T-helper 17 cell (primary cell): ENCODE measurements around the gene TKT. TPM values are rescaled to one million over a fixed set of nuclear protein-coding genes. Genes with fewer than 3 reads are reported as not detected.
A peak's percentile ranks its signal among the peaks of the same experiment; 100 is the strongest.
"Not testable (repeated sequence)": the region's sequence is repeated elsewhere in the genome, so short reads cannot be mapped to it uniquely, and the experiment has no call there.

Experiments
- ATAC-seq: fragments of 150-1000 bp; cut with Tn5 transposase; 2 replicates; pipeline ENCODE4 v1.10.0; 2021; ENCODE audit warnings: mild to moderate bottlenecking, moderate library complexity
- DNase-seq, 3 donors: peaks; one replicate each; pipeline versions ENCODE4 v3.0.0 to v3.0.0-alpha.2; 2020 to 2021
- H3K9me3 ChIP-seq: one replicate; pipeline ENCODE4 v1.7.0; 2013; ENCODE audit warnings: low read length, mild to moderate bottlenecking; ENCODE audit not compliant: control insufficient read depth, poor library complexity, severe bottlenecking
- H3K27ac Mint-ChIP-seq: one replicate; pipeline ENCODE4 v1.8.0; 2022; ENCODE audit warnings: mild to moderate bottlenecking, moderate library complexity, mixed read lengths
- H3K27me3 Mint-ChIP-seq: one replicate; pipeline ENCODE4 v1.8.0; 2022; ENCODE audit warnings: mixed read lengths
- H3K36me3 Mint-ChIP-seq: one replicate; pipeline ENCODE4 v1.8.0; 2022; ENCODE audit warnings: low read depth, mixed read lengths
- H3K4me1 Mint-ChIP-seq: one replicate; pipeline ENCODE4 v1.8.0; 2022; ENCODE audit warnings: mild to moderate bottlenecking, mixed read lengths
- H3K4me3 Mint-ChIP-seq: one replicate; pipeline ENCODE4 v1.8.0; 2022; ENCODE audit warnings: mild to moderate bottlenecking, moderate library complexity, mixed read lengths
- total RNA-seq, 4 donors: library from RNA in 2 of 4; stranded (reverse) in 2 of 4; gene quantifications; one replicate each; pipeline ENCODE4 v1.2.3 and lab custom pipeline; 2022 to 2026

The TKT gene
- total RNA-seq, 2 donors from 2014 or later, result 105 to 109 TPM

- ATAC-seq (peak; percentile 30), DNase-seq (no peak)
- Mint-ChIP-seq H3K36me3 (no peaks in the 10 kb centered on the region), H3K4me3 (no peak overlapping the region), H3K27me3 (no peaks in the 10 kb centered on the region), H3K4me1 (peaks cover 6% of the 10 kb centered on the region), H3K27ac (peak overlapping the region; percentile 61)
- H3K9me3 ChIP-seq, result no peaks in the 10 kb centered on the region
These were observed 19.2 kb upstream of the TKT start for GRCh38 chr3:53274938-53275605.

GRCh38 chr3:53273146-53273670, 17.4 kb upstream of the TKT start:
- Mint-ChIP-seq H3K4me1 (peaks cover 7% of the 10 kb centered on the region), H3K27ac (no peak overlapping the region), H3K4me3 (no peak overlapping the region), H3K27me3 (no peaks in the 10 kb centered on the region), H3K36me3 (no peaks in the 10 kb centered on the region)
- ATAC-seq, result no peak
- DNase-seq, result no peak
- H3K9me3 ChIP-seq, result no peaks in the 10 kb centered on the region

GRCh38 chr3:53269888-53270880, 14.4 kb upstream of the TKT start:
- H3K36me3 Mint-ChIP-seq, result no peaks in the 10 kb centered on the region
- H3K27ac Mint-ChIP-seq, result no peak overlapping the region
- H3K9me3 ChIP-seq, result no peaks in the 10 kb centered on the region
- H3K4me1 Mint-ChIP-seq, result peaks cover 7% of the 10 kb centered on the region
- no peak for DNase-seq
- no peak overlapping the region for H3K4me3 Mint-ChIP-seq
- no peaks in the 10 kb centered on the region for H3K27me3 Mint-ChIP-seq
- ATAC-seq, result peak; percentile 42

GRCh38 chr3:53269193-53269592, 13.4 kb upstream of the TKT start:
- H3K9me3 ChIP-seq, DNase-seq, H3K4me1 Mint-ChIP-seq, ATAC-seq, H3K27ac Mint-ChIP-seq, H3K4me3 Mint-ChIP-seq, H3K27me3 Mint-ChIP-seq, H3K36me3 Mint-ChIP-seq: not testable (repeated sequence)

GRCh38 chr3:53267766-53268165, 11.9 kb upstream of the TKT start:
- Mint-ChIP-seq H3K4me1 (peaks cover 3% of the 10 kb centered on the region), H3K27me3 (no peaks in the 10 kb centered on the region), H3K36me3 (no peaks in the 10 kb centered on the region), H3K4me3 (no peak overlapping the region), H3K27ac (no peak overlapping the region)
- no peaks in the 10 kb centered on the region for H3K9me3 ChIP-seq
- ATAC-seq (no peak), DNase-seq (no peak)

GRCh38 chr3:53264718-53265117, 8.9 kb upstream of the TKT start:
- no peaks in the 10 kb centered on the region for H3K36me3 Mint-ChIP-seq
- peaks cover 3% of the 10 kb centered on the region for H3K4me1 Mint-ChIP-seq
- no peaks in the 10 kb centered on the region for H3K27me3 Mint-ChIP-seq
- H3K27ac Mint-ChIP-seq, result no peak overlapping the region
- no peak for ATAC-seq
- no peak for DNase-seq
- H3K9me3 ChIP-seq, result no peaks in the 10 kb centered on the region
- no peak overlapping the region for H3K4me3 Mint-ChIP-seq

GRCh38 chr3:53263907-53264306, 8.1 kb upstream of the TKT start:
- no peak for ATAC-seq
- H3K4me3 Mint-ChIP-seq, result no peak overlapping the region

GRCh38 chr3:53261712-53262111, 5.9 kb upstream of the TKT start:
- H3K9me3 ChIP-seq, result no peaks in the 10 kb centered on the region
- ATAC-seq, result no peak

More at GRCh38 chr3:53263907-53264306, 8.1 kb upstream of the TKT start:
- no peak for DNase-seq
- peaks cover 3% of the 10 kb centered on the region for H3K4me1 Mint-ChIP-seq
- H3K9me3 ChIP-seq, result no peaks in the 10 kb centered on the region
- H3K27ac Mint-ChIP-seq, result no peak overlapping the region
- no peaks in the 10 kb centered on the region for H3K36me3 Mint-ChIP-seq
- no peaks in the 10 kb centered on the region for H3K27me3 Mint-ChIP-seq

GRCh38 chr3:53260286-53260785, 4.5 kb upstream of the TKT start:
- Mint-ChIP-seq H3K4me3 (no peak overlapping the region), H3K36me3 (no peaks in the 10 kb centered on the region), H3K27ac (no peak overlapping the region), H3K27me3 (no peaks in the 10 kb centered on the region), H3K4me1 (no peaks in the 10 kb centered on the region)
- DNase-seq, result no peak
- ATAC-seq, result no peak
- H3K9me3 ChIP-seq, result no peaks in the 10 kb centered on the region

More at GRCh38 chr3:53261712-53262111, 5.9 kb upstream of the TKT start:
- no peaks in the 10 kb centered on the region for H3K27me3 Mint-ChIP-seq
- DNase-seq, result no peak
- H3K4me1 Mint-ChIP-seq, result no peaks in the 10 kb centered on the region
- peak overlapping the region; percentile 63 for H3K27ac Mint-ChIP-seq
- H3K36me3 Mint-ChIP-seq, result no peaks in the 10 kb centered on the region
- H3K4me3 Mint-ChIP-seq, result no peak overlapping the region

GRCh38 chr3:53259427-53260259, 3.8 kb upstream of the TKT start:
- H3K4me3 Mint-ChIP-seq, result no peak overlapping the region
- H3K36me3 Mint-ChIP-seq, result no peaks in the 10 kb centered on the region
- DNase-seq (no peak), ATAC-seq (no peak)
- peaks cover 4% of the 10 kb centered on the region for H3K4me1 Mint-ChIP-seq
- no peaks in the 10 kb centered on the region for H3K9me3 ChIP-seq
- H3K27me3 Mint-ChIP-seq, result no peaks in the 10 kb centered on the region
- H3K27ac Mint-ChIP-seq, result no peak overlapping the region

- H3K27me3 Mint-ChIP-seq, result no peaks in the 10 kb centered on the region
- H3K27ac Mint-ChIP-seq, result no peak overlapping the region
- H3K9me3 ChIP-seq, result no peaks in the 10 kb centered on the region
- H3K4me3 Mint-ChIP-seq, result no peak overlapping the region
- ATAC-seq, result no peak
- DNase-seq, result no peak
- H3K36me3 Mint-ChIP-seq, result no peaks in the 10 kb centered on the region
- peaks cover 10% of the 10 kb centered on the region for H3K4me1 Mint-ChIP-seq
These were observed 3.0 kb upstream of the TKT start for GRCh38 chr3:53258600-53259426.

GRCh38 chr3:53257465-53257864, 1.6 kb upstream of the TKT start:
- Mint-ChIP-seq H3K4me3 (no peak overlapping the region), H3K27me3 (no peaks in the 10 kb centered on the region), H3K36me3 (no peaks in the 10 kb centered on the region), H3K4me1 (peaks cover 17% of the 10 kb centered on the region), H3K27ac (no peak overlapping the region)
- ATAC-seq (no peak), DNase-seq (no peak)
- no peaks in the 10 kb centered on the region for H3K9me3 ChIP-seq
